ES-I3 (cell line): ENCODE results near the gene MLH3.

ENCODE experiments used
- H3K36me3 ChIP-seq: 2 replicates; pipeline ENCODE4 v1.6.1; 2013; ENCODE audit warnings: mild to moderate bottlenecking, low read length, control low read depth, moderate library complexity; ENCODE audit not compliant: insufficient read depth
- H3K4me1 ChIP-seq: 2 replicates; pipeline ENCODE4 v1.6.1; 2013; ENCODE audit warnings: mild to moderate bottlenecking, control low read depth, low read length; ENCODE audit not compliant: insufficient read depth
- H3K9ac ChIP-seq: 2 replicates; pipeline ENCODE4 v1.6.1; 2013; ENCODE audit warnings: low read depth, mild to moderate bottlenecking, low read length, moderate library complexity
- H3K9me3 ChIP-seq: 2 replicates; pipeline ENCODE4 v1.6.1; 2013; ENCODE audit warnings: mild to moderate bottlenecking, low read length, moderate library complexity; ENCODE audit not compliant: control insufficient read depth, insufficient read depth

MLH3 gene

GRCh38 chr14:74981462-74981782 lies 69.8 kb downstream of the MLH3 start:
- H3K36me3 ChIP-seq = no peaks in the 10 kb centered on the region
- H3K9me3 ChIP-seq = no peaks in the 10 kb centered on the region
- H3K4me1 ChIP-seq = peaks cover 35% of the 10 kb centered on the region
- H3K9ac ChIP-seq = no peak overlapping the region

- Histone ChIP-seq H3K9me3 (no peaks in the 10 kb centered on the region), H3K4me1 (peaks cover 35% of the 10 kb centered on the region), H3K9ac (no peak overlapping the region), H3K36me3 (no peaks in the 10 kb centered on the region)
Measured at GRCh38 chr14:74980731-74981461, 70.4 kb downstream of the MLH3 start.

- Histone ChIP-seq H3K9me3 (no peaks in the 10 kb centered on the region), H3K36me3 (no peaks in the 10 kb centered on the region), H3K4me1 (peaks cover 35% of the 10 kb centered on the region), H3K9ac (no peak overlapping the region)
Measured at GRCh38 chr14:74980398-74980730, 70.9 kb downstream of the MLH3 start.

GRCh38 chr14:74979442-74980397 lies 71.5 kb downstream of the MLH3 start:
- Histone ChIP-seq H3K9me3 (no peaks in the 10 kb centered on the region), H3K36me3 (no peaks in the 10 kb centered on the region), H3K4me1 (peaks cover 30% of the 10 kb centered on the region), H3K9ac (no peak overlapping the region)

GRCh38 chr14:74979029-74979428 lies 72.2 kb downstream of the MLH3 start:
- Histone ChIP-seq H3K36me3 (no peaks in the 10 kb centered on the region), H3K9ac (no peak overlapping the region), H3K9me3 (no peaks in the 10 kb centered on the region), H3K4me1 (peaks cover 29% of the 10 kb centered on the region)

- Histone ChIP-seq H3K9ac (no peak overlapping the region), H3K9me3 (no peaks in the 10 kb centered on the region), H3K36me3 (no peaks in the 10 kb centered on the region), H3K4me1 (peaks cover 34% of the 10 kb centered on the region)
Measured at GRCh38 chr14:74978416-74978947, 72.8 kb downstream of the MLH3 start.

- Histone ChIP-seq H3K9me3 (no peaks in the 10 kb centered on the region), H3K4me1 (peaks cover 35% of the 10 kb centered on the region), H3K9ac (no peak overlapping the region)
Measured at GRCh38 chr14:74977901-74978385, 73.3 kb downstream of the MLH3 start.

GRCh38 chr14:74977164-74977900 lies 73.9 kb downstream of the MLH3 start:
- Histone ChIP-seq H3K4me1 (peaks cover 35% of the 10 kb centered on the region), H3K9ac (no peak overlapping the region)

More at GRCh38 chr14:74977901-74978385, 73.3 kb downstream of the MLH3 start:
- no peaks in the 10 kb centered on the region for H3K36me3 ChIP-seq

GRCh38 chr14:74976264-74977113 lies 74.8 kb downstream of the MLH3 start:
- no peaks in the 10 kb centered on the region for H3K36me3 ChIP-seq
- no peaks in the 10 kb centered on the region for H3K9me3 ChIP-seq
- H3K4me1 ChIP-seq = peaks cover 35% of the 10 kb centered on the region
- H3K9ac ChIP-seq = no peak overlapping the region

More at GRCh38 chr14:74977164-74977900, 73.9 kb downstream of the MLH3 start:
- Histone ChIP-seq H3K36me3 (no peaks in the 10 kb centered on the region), H3K9me3 (no peaks in the 10 kb centered on the region)

GRCh38 chr14:74975059-74975810 lies 76.0 kb downstream of the MLH3 start:
- Histone ChIP-seq H3K9me3 (no peaks in the 10 kb centered on the region), H3K9ac (no peak overlapping the region), H3K4me1 (peaks cover 32% of the 10 kb centered on the region), H3K36me3 (no peaks in the 10 kb centered on the region)

GRCh38 chr14:74974364-74975058 lies 76.8 kb downstream of the MLH3 start:
- Histone ChIP-seq H3K36me3 (no peaks in the 10 kb centered on the region), H3K9me3 (no peaks in the 10 kb centered on the region), H3K9ac (no peak overlapping the region), H3K4me1 (peaks cover 24% of the 10 kb centered on the region)

- Histone ChIP-seq H3K36me3 (no peaks in the 10 kb centered on the region), H3K4me1 (peaks cover 20% of the 10 kb centered on the region), H3K9ac (no peak overlapping the region), H3K9me3 (no peaks in the 10 kb centered on the region)
Measured at GRCh38 chr14:74973905-74974363, 77.3 kb downstream of the MLH3 start.
